Prostate gland (tissue), 2 donors: ENCODE data around the gene CRTC1. TPM values are rescaled to one million over a fixed set of nuclear protein-coding genes. Genes with fewer than 3 reads are reported as not detected.

Experiments used
- DNase-seq: peaks from one replicate; pipeline ENCODE4 v3.0.0-alpha.2; 2019; ENCODE audit warnings: low spot score
- H3K27ac ChIP-seq, 2 donors: fragments of 200-600 bp; sonication (generic); 2 replicates each; pipeline ENCODE4 v1.5.1; 2017 to 2019
- H3K27me3 ChIP-seq: fragments of 200-600 bp; sonication (generic); replicated peaks from 2 replicates; pipeline ENCODE4 v1.5.1; 2019; ENCODE audit not compliant: insufficient read depth
- H3K36me3 ChIP-seq, 2 donors: fragments of 200-600 bp; sonication (generic); 1 replicate in 1 of 2; 2 replicates in 1 of 2; pipeline versions ENCODE4 v1.5.1 to v1.8.1; 2017 to 2019
- H3K4me1 ChIP-seq: fragments of 200-600 bp; sonication (generic); replicated peaks from 2 replicates; pipeline ENCODE4 v1.5.1; 2019
- H3K4me3 ChIP-seq, 2 donors: fragments of 200-600 bp; sonication (generic); 2 replicates each; pipeline ENCODE4 v1.5.1; 2017 to 2019
- H3K9me3 ChIP-seq: fragments of 200-600 bp; sonication (generic); 2 replicates; pipeline ENCODE4 v1.5.1; 2017
- CTCF ChIP-seq, 4 experiments: fragments of 200-600 bp in 2 of 4; fragments of 450-650 bp in 2 of 4; sonication (generic) in 2 of 4; IDR thresholded peaks; 1 replicate in 3 of 4; 2 replicates in 1 of 4; pipeline ENCODE4 v1.5.1; 2016 to 2019; ENCODE audit warnings: antibody characterized with exemption in 4 of 4, mild to moderate bottlenecking in 2 of 4, moderate library complexity in 2 of 4
- POLR2A ChIP-seq: fragments of 450-650 bp; IDR thresholded peaks from one replicate; pipeline ENCODE4 v1.6.1; 2016; ENCODE audit warnings: antibody characterized with exemption, mild to moderate bottlenecking
- POLR2AphosphoS5 ChIP-seq: sonication (generic); formaldehyde crosslinking; IDR thresholded peaks from one replicate; pipeline ENCODE4 v1.6.1; 2017; ENCODE audit warnings: antibody characterized with exemption
- WGBS: methylation state at CpG from one replicate; pipeline ENCODE4 v1.1.5; 2018; 5-methylcytosine and 5-hydroxymethylcytosine counted together
- intact Hi-C: fragments of 100-400 bp; cut with DNase I; formaldehyde crosslinking; loops from one replicate; pipeline ENCODE4 v1.14.2; 2022
- total RNA-seq, 2 donors: library from RNA; depleted of rRNA; stranded (reverse); fragments of >200 nt; gene quantifications; one replicate each; pipeline ENCODE4 v1.1.0, GENCODE V29; 2016

The CRTC1 gene
- total RNA-seq, 2 donors from 2014 or later: 6.7 to 24.4 TPM

DNA sequence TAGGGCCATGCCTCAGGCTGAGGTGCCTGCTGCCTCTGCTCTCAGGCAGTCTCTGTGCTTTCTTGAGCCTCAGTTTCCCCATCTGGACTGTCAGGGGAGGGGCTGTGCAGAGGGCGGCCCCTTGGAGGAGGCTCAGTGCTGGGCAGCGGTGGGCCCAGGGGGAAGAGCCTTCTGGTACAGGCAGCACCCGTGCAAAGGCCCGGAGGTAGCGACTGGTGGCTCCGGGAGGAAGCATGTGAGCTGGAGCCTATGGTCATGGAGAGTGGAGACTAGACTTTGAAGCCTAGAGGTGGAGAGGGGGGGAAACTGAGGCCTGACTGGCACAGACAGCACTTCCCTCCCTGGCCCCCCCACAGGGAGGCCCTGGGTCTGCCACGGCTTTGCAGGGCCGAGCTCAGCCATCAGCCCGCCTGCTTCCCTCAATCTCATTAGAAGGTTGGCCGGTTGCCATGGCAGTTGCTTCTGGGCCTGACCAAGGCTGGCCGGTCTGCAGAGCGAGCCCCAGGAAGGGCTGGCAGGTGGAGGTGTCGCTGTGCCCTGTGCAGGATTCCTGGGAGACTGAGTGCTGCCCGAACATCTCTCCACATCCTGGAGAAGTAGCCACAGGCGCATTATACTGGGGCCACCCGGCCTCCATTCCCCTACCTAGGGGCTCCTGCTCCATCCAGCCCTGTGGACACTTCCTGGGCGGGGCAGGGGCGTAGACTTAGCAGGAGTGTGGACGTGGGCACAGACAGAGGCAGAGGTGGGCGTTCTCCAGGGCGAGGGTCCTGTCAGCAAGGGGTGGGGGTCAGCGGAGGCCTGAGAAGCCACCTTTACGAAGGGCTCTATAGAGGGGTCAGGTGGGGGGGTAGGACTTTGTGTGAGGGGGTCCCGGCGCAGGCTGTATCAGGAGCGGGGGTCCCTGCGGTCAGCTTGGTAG is 53.2 kb downstream of the CRTC1 start:
- no peak overlapping the region for H3K4me3 ChIP-seq
- H3K9me3 ChIP-seq: no peaks in the 10 kb centered on the region
- intact Hi-C loops: no loop called here
- H3K27me3 ChIP-seq: no peaks in the 10 kb centered on the region
- no peak overlapping the region for H3K27ac ChIP-seq
- WGBS: 85% methylated on average over 27 of the region's 27 CpGs
- H3K36me3 ChIP-seq: no peaks in the 10 kb centered on the region
- H3K4me1 ChIP-seq: peaks cover 8% of the 10 kb centered on the region
- TF ChIP-seq POLR2A: no peak
- TF ChIP-seq CTCF (IDR thresholded peaks at IDR 0.05): no peak
- no peak for TF ChIP-seq POLR2AphosphoS5
- no peak for DNase-seq

- Histone ChIP-seq H3K27me3 (no peaks in the 10 kb centered on the region), H3K36me3 (no peaks in the 10 kb centered on the region), H3K4me3 (no peak overlapping the region), H3K27ac (no peak overlapping the region), H3K9me3 (no peaks in the 10 kb centered on the region), H3K4me1 (peaks cover 14% of the 10 kb centered on the region)
- DNase-seq: no peak
- intact Hi-C loops: no loop called here
- TF ChIP-seq POLR2AphosphoS5 (no peak), POLR2A (no peak), CTCF (IDR thresholded peaks at IDR 0.05) (no peak)
- WGBS: 79% methylated on average over 10 of the region's 10 CpGs
These were observed 54.0 kb downstream of the CRTC1 start for GRCh38 chr19:18737337-18737953.

DNA sequence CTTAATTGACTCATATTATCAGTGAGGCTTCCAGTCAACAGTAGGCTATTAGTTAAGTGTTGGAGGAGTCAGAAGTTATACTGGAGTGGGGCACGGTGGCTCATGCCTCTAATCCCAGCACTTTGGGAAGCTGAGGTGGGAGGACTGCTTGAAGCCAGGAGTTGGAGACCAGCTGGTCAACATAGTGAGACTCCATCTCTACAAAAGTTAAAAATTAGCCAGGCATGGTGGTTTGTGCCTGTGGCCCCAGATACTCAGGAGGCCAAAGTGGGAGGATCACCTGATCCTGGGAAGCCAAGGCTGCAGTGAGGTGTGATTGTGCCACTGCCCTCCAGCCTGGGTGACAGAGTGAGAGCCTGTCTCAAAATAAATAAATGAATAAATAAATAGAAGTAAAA is 54.5 kb downstream of the CRTC1 start:
- Histone ChIP-seq H3K27ac (no peak overlapping the region), H3K4me1 (peaks cover 15% of the 10 kb centered on the region), H3K27me3 (no peaks in the 10 kb centered on the region), H3K36me3 (no peaks in the 10 kb centered on the region), H3K9me3 (no peaks in the 10 kb centered on the region), H3K4me3 (no peak overlapping the region)
- intact Hi-C loops: no loop called here
- TF ChIP-seq POLR2A (no peak), POLR2AphosphoS5 (no peak), CTCF (IDR thresholded peaks at IDR 0.05) (no peak)
- WGBS: 78% methylated on average over 1 of the region's 1 CpG
- DNase-seq: no peak

DNA sequence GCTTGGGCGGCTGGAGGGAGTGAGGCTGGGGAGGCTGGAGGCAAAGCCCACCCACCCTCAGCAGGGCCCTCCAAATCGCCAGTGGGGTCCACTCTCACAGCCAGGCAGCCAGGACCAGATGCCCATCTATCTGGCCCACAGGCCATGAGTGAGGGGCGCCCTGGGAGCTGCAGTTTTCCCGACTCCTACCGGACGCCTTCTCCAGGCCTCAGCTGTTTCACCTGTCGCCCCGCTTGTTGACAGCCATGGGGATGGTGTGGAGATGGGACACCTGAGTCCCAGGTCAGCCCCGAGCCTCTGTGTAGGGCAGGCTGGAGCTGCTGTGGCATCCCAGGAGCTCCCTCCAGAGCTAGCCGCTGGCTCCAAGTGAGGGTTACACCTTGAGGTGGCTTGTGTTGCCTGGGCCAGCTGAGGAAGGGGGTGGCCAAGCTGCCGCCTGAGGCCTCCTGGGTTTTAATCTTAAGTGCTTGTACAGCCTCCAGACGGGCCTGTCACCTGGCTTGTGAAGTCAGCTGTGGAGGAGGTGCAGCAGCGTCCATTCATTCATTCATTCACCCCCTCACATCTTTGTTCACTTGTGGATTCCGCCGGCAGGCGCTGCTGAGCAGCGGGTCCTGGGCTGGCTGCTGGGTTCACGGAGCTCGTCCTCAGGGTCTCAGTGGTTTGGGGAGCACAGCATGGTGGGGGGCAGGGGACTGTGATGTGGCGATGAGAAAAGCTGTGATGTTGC is 55.6 kb downstream of the CRTC1 start:
- Histone ChIP-seq H3K9me3 (no peaks in the 10 kb centered on the region), H3K4me3 (no peak overlapping the region), H3K27me3 (no peaks in the 10 kb centered on the region), H3K4me1 (peaks cover 15% of the 10 kb centered on the region), H3K27ac (no peak overlapping the region), H3K36me3 (no peaks in the 10 kb centered on the region)
- no peak for DNase-seq
- intact Hi-C loops: no loop called here
- TF ChIP-seq POLR2AphosphoS5 (no peak), CTCF (IDR thresholded peaks at IDR 0.05) (no peak), POLR2A (no peak)
- WGBS: 97% methylated on average over 16 of the region's 20 CpGs
